T-helper 22 cell (primary cell): Measurements from ENCODE around the gene RASA3.
"Not testable (repeated sequence)": the region's sequence is repeated elsewhere in the genome, so short reads cannot be mapped to it uniquely, and the experiment has no call there.

ENCODE experiments used
- DNase-seq: peaks from one replicate; pipeline ENCODE4 v3.0.0-alpha.2; 2020; ENCODE audit warnings: low read depth

Gene RASA3

GRCh38 chr13:114101358-114102130, 30.9 kb downstream of the RASA3 start:
- no peak for DNase-seq

- no peak for DNase-seq
Observed at GRCh38 chr13:114100446-114101357, 31.7 kb downstream of the RASA3 start.

GRCh38 chr13:114099918-114100445, 32.4 kb downstream of the RASA3 start:
- no peak for DNase-seq

- DNase-seq: no peak
Observed at GRCh38 chr13:114099191-114099590, 33.2 kb downstream of the RASA3 start.

GRCh38 chr13:114098689-114099056, 33.8 kb downstream of the RASA3 start:
- DNase-seq: not testable (repeated sequence)

- DNase-seq: no peak
Observed at GRCh38 chr13:114097893-114098688, 34.3 kb downstream of the RASA3 start.

- no peak for DNase-seq
Observed at GRCh38 chr13:114097212-114097892, 35.1 kb downstream of the RASA3 start.

- no peak for DNase-seq
Observed at GRCh38 chr13:114096811-114097211, 35.6 kb downstream of the RASA3 start.

- no peak for DNase-seq
Observed at GRCh38 chr13:114096031-114096485, 36.4 kb downstream of the RASA3 start.

- no peak for DNase-seq
Observed at GRCh38 chr13:114095486-114095885, 36.9 kb downstream of the RASA3 start.

- DNase-seq: no peak
Observed at GRCh38 chr13:114093118-114093517, 39.3 kb downstream of the RASA3 start.

- DNase-seq: no peak
Observed at GRCh38 chr13:114092468-114092867, 40.0 kb downstream of the RASA3 start.

- DNase-seq: no peak
Observed at GRCh38 chr13:114090476-114090875, 41.9 kb downstream of the RASA3 start.

- no peak for DNase-seq
Observed at GRCh38 chr13:114089751-114090400, 42.5 kb downstream of the RASA3 start.

- no peak for DNase-seq
Observed at GRCh38 chr13:114089341-114089740, 43.1 kb downstream of the RASA3 start.

GRCh38 chr13:114088863-114089262, 43.6 kb downstream of the RASA3 start:
- no peak for DNase-seq

- DNase-seq: no peak
Observed at GRCh38 chr13:114088234-114088633, 44.2 kb downstream of the RASA3 start.

GRCh38 chr13:114087430-114087829, 45.0 kb downstream of the RASA3 start:
- no peak for DNase-seq

GRCh38 chr13:114082849-114083645, 49.4 kb downstream of the RASA3 start:
- DNase-seq: no peak
